ENCODE results near the gene PRSS33. TPM values are rescaled to one million over a fixed set of nuclear protein-coding genes. Genes with fewer than 3 reads are reported as not detected.

PRSS33 gene
- total and polyA plus RNA-seq, 2 of the 8 experiments (the other 6 are each of a cell fraction or from before 2014, with no cell fraction given): 0.09 TPM; not detected in 1

DNA sequence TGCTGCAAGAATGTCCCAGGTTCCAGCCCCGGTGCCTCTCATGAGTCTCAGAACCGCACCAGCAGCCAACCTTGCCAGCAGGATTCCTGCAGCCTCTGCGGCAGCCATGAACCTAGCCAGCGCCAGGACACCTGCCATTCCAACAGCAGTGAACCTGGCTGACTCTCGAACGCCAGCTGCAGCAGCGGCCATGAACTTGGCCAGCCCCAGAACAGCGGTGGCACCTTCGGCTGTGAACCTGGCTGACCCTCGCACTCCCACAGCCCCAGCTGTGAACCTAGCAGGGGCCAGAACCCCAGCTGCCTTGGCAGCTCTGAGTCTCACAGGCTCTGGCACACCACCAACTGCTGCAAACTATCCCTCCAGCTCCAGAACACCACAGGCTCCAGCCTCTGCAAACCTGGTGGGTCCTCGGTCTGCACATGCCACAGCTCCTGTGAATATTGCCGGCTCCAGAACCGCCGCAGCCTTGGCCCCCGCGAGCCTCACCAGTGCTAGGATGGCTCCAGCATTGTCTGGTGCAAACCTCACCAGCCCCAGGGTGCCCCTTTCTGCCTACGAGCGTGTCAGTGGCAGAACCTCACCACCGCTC, 20.1 kb downstream of the PRSS33 start:
- Histone ChIP-seq H3K79me2 (ENCODE audit: control insufficient read depth in 1 of 2, insufficient read depth in 2 of 2, low read length in 2 of 2) (peaks cover 4 to 65% of the 10 kb centered on the region in 2 experiments; a peak in 3 of 4 replicates), H4K91ac (replicated peaks; ENCODE audit: insufficient read length, low read length) (no peak overlapping the region), H3K4me3 (ENCODE audit: extremely low read depth in 1 of 4, insufficient read depth in 2 of 4, low read depth in 3 of 4, low read length in 4 of 4) (no peak overlapping the region), H3K4me2 (ENCODE audit: insufficient read depth in 1 of 2, low read depth in 2 of 2, low read length in 2 of 2) (no peak overlapping the region), H4K8ac (ENCODE audit: extremely low read depth, insufficient read depth, low read length) (no peak overlapping the region), H3K27ac (ENCODE audit: low read depth, low read length) (0 out of 2 replicates have a peak overlapping the region, but pooled peaks have one; percentile 12), H3K4ac (replicated peaks; ENCODE audit: insufficient read length, low read depth, low read length) (no peak overlapping the region), H3K9ac (replicated peaks in 1 of 4; ENCODE audit: extremely low read depth in 1 of 4, low read depth in 3 of 4, low read length in 3 of 4) (no peak overlapping the region), H4K20me1 (replicated peaks in 1 of 2; ENCODE audit: control insufficient read depth in 1 of 2, insufficient read depth in 2 of 2, low read length in 2 of 2) (peaks cover 25 to 41% of the 10 kb centered on the region in 2 experiments), H3K36me3 (ENCODE audit: control insufficient read depth in 2 of 4, insufficient read depth in 4 of 4, low read length in 3 of 4) (peaks cover 75 to 97% (median 92%) of the 10 kb centered on the region in 4 experiments), H4K5ac (ENCODE audit: insufficient read length, low read depth, low read length) (no peak overlapping the region), H2BK12ac (ENCODE audit: low read depth, low read length) (no peak overlapping the region), H3K18ac (ENCODE audit: extremely low read depth, low read length) (no peak overlapping the region), H3K27me3 (replicated peaks in 1 of 4; ENCODE audit: control insufficient read depth in 3 of 4, extremely low read depth in 1 of 4, insufficient read depth in 3 of 4, low read length in 3 of 4) (no peaks in the 10 kb centered on the region), H3K23ac (ENCODE audit: insufficient read length) (no peak overlapping the region), H2AFZ (ENCODE audit: low read length) (no peak overlapping the region), H2AK5ac (ENCODE audit: low read depth, low read length) (no peak overlapping the region), H3K56ac (replicated peaks; ENCODE audit: insufficient read length, low read depth, low read length) (no peak overlapping the region), H2BK15ac (ENCODE audit: low read length) (no peak overlapping the region), H3K23me2 (ENCODE audit: low read depth, low read length) (no peaks in the 10 kb centered on the region), H2BK120ac (replicated peaks; ENCODE audit: low read depth, low read length) (no peak overlapping the region), H2BK5ac (ENCODE audit: low read depth, low read length) (peak overlapping the region; percentile 68; the same call in 1 of the 2 replicates), H3K9me3 (ENCODE audit: insufficient read depth in 2 of 2, low read depth in 1 of 2, low read length in 1 of 2) (peaks cover 2 to 18% of the 10 kb centered on the region in 2 experiments; a peak in 3 of 4 replicates), H3K14ac (ENCODE audit: insufficient read length) (no peak overlapping the region), H3K79me1 (ENCODE audit: low read depth, low read length) (peaks cover 7% of the 10 kb centered on the region), H3K4me1 (replicated peaks in 1 of 4; ENCODE audit: control insufficient read depth in 3 of 4, insufficient read depth in 4 of 4, low read length in 3 of 4) (peaks cover 0 to 3% (median under 1%) of the 10 kb centered on the region in 4 experiments; a peak in 3 of 7 replicates), H2BK20ac (ENCODE audit: low read length) (no peak overlapping the region)
- ChIA-PET POLR2A (ENCODE audit: partially characterized antibody) (interaction anchor here (0.6 to 6.9 kb wide), 13 partner anchors 9 to 285 kb away, joined by 3 to 140 read pairs (median 4); partner anchors contain the start of genes ELOB and SRRM2), CTCF (ENCODE audit: partially characterized antibody) (interaction anchor here (0.5 kb wide), 1 partner anchor 215 kb away, joined by 4 read pairs; no protein-coding TSS in a partner anchor)
- DNase-seq (ENCODE audit: low read depth in 1 of 2, low spot score in 2 of 2): no peak
- 96% methylated on average over 19 of the region's 19 CpGs; no CpG with 5 or more reads in 1 of the 2 experiments for WGBS, 2 experiments (ENCODE audit: extremely low coverage in 1 of 2, insufficient coverage in 1 of 2, insufficient read length in 1 of 2, insufficient replicate concordance in 2 of 2, low coverage in 1 of 2, low lambda C conversion rate in 2 of 2, missing lambda C conversion rate in 1 of 2)
- TF ChIP-seq POLR2AphosphoS5 (IDR thresholded peaks at IDR 0.05; ENCODE audit: low read depth, low read length) (peak; percentile 8; the same call in 1 of the 2 replicates), TAF7 (optimal IDR thresholded peaks at IDR 0.05; ENCODE audit: borderline replicate concordance, low read depth, low read length) (no peak)
- no peak for FAIRE-seq
